ENCODE results near the gene NAA10.

Gene NAA10

GRCh38 chrX:153885208-153885787 lies 49.5 kb downstream of the NAA10 start:
- no peak for DNase-seq (ENCODE audit: low read depth in 1 of 2, low spot score in 1 of 2)

- no peak for DNase-seq (ENCODE audit: low read depth in 1 of 2, low spot score in 1 of 2)
These were observed 50.2 kb downstream of the NAA10 start for GRCh38 chrX:153884590-153884989.

- no peak for DNase-seq (ENCODE audit: low read depth in 1 of 2, low spot score in 1 of 2)
These were observed 50.7 kb downstream of the NAA10 start for GRCh38 chrX:153884136-153884535.

DNA sequence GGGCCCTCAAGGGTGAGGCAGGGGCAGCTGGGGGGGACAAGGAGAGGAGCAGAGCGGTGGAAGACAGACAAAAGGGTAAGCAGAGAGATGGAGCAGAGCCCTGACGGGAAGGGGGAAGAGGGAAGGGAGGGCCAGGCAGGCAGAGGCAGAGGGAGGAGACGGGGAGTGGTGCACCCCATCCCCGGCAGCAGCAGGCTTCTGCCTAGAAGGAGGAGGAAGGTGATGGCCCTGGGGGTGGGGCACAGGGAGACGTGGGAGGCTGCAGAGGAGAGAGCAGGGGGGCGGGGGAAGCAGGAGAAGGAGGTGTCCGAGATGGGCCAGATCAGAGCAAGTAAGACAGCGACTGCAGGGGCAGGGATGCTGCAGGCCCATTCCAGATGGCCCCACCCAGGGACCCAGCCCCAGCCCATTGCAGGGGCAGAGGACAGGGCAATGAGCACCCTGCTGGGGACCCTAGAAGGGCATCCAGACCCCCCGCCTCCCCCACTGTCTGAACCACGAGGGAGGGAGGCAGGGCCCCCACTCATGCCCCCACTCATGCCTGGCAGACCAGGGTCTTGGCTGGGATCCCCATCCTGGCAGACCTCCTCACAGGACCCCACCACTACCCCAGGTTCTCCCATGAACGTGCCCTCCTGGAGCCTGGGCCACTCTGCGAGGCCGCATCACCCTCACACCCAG lies 51.5 kb downstream of the NAA10 start:
- no peak for DNase-seq (ENCODE audit: low read depth in 1 of 2, low spot score in 1 of 2)

- DNase-seq (ENCODE audit: low read depth in 1 of 2, low spot score in 1 of 2), result no peak
These were observed 52.3 kb downstream of the NAA10 start for GRCh38 chrX:153882557-153882956.

GRCh38 chrX:153882086-153882498 lies 52.7 kb downstream of the NAA10 start:
- no peak for DNase-seq (ENCODE audit: low read depth in 1 of 2, low spot score in 1 of 2)

GRCh38 chrX:153881281-153881680 lies 53.6 kb downstream of the NAA10 start:
- no peak for DNase-seq (ENCODE audit: low read depth in 1 of 2, low spot score in 1 of 2)

DNA sequence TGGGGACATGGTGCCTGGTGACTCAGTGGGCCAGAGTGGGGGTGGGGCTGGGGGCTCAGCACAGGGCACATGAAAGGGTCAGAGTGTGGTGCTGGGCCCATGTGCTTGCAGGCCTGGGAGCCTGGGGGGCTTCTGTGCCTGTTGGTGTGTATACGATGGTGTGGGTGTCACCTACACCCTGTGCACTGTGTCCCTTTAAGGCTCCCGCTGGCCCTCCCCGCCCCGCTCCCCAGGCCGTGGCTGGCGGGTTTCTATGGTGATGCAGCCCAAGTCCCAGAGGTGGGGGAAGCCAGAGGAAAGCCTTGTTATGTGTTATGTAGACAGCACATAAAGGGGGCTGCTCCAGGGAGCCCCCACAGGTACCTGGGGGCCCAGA lies 54.4 kb downstream of the NAA10 start:
- DNase-seq (ENCODE audit: low read depth in 1 of 2, low spot score in 1 of 2), result no peak

DNA sequence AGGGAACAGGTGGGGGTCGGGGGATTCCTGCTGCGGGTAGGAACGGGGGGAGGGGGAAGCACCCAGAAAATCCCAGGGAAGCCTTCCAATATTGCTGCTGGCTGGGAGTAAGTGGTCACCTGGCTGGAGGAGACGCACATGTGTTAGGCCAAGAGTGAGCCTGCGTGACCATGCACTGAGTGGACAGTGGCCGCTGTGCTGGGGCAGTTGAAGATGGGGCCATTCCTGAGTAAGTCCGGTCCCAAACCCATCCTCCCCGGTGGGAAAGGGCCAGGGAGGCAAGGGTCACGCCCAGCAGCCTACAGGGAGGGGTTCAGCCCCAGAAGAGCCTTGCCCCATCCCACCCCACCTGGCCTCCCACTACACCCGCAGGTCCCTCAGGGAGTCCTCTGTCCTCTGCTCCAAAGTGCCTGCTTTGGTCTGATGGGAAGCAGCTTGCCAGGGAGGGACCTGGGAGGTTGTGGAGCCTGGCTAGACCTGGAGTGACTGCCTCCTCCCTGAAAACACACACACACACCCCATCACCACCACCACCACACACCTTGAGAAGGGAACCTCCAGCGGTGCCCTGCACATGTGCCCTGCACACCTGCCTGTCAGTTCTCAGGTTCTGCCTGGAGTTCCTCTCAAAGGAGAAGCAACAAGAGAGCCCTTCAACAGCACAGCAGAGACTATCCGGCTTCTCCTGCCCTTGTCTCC lies 54.9 kb downstream of the NAA10 start:
- DNase-seq (ENCODE audit: low read depth in 1 of 2, low spot score in 1 of 2), result no peak
